ENCODE results near the gene ATP9B.

The ATP9B gene

DNA sequence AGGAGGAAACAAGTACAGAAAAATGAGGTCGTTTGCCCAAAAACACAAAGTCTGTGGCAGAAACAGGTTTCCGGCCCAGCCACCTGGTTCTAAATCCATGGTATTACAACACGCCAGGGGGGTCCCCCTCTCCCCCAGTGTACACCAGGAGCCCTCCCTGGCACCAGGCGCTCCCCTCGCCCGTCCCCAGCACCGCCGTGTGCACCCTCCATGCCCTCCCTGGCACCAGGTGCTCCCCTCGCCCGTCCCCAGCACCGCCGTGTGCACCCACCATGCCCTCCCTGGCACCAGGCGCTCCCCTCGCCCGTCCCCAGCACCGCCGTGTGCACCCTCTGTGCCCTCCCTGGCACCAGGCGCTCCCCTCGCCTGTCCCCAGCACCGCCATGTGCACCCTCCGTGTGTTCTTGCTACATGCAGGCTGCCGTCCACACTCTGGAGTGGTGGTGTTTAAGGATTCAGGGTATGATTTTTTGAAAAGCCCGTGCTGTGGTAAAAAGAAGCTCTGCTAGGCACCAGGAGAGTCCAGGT is 266.7 kb downstream of the ATP9B start:
- H3K36me3 ChIP-seq (ENCODE audit: control insufficient read depth, insufficient read depth, low read length): peaks cover 5% of the 10 kb centered on the region

DNA sequence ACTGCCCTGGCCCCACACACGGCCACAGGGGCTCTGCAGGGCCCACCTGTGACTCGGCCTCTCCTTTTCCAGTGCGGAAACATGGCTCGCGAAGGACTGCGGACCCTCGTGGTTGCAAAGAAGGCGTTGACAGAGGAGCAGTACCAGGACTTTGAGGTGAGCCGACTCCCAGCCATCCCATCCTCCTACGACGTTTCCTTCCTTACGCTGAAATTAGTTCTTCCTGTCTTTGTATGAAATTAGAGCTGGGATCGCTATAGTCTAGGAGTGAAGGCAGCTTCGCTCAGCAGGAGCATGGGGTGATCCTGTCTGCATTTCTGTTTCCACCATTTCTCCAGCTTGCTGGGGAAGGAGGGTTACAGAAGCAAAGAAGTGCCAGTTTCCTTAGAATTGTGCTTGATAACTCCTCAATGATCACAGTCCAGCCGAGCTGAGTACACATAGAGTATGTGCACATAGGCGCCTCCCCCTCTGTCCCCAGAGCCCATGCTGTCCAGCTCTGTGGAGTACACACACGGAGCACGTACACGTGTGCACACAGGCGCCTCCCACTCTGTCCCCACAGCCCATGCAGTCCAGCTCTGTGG is 267.5 kb downstream of the ATP9B start:
- Histone ChIP-seq H3K4me3 (ENCODE audit: low read length) (no peak overlapping the region), H3K4me1 (ENCODE audit: control insufficient read depth, insufficient read depth, low read length) (no peaks in the 10 kb centered on the region), H3K36me3 (ENCODE audit: control insufficient read depth, insufficient read depth, low read length) (peaks cover 5% of the 10 kb centered on the region), H3K27ac (ENCODE audit: low read length) (no peak overlapping the region), H3K27me3 (ENCODE audit: control insufficient read depth, insufficient read depth, low read length) (no peaks in the 10 kb centered on the region), H3K9me3 (ENCODE audit: control insufficient read depth, insufficient read depth, low read length) (no peaks in the 10 kb centered on the region)
- DNase-seq (ENCODE audit: low read depth, low spot score): no peak
- WGBS (ENCODE audit: insufficient coverage, insufficient read length): no CpG with 5 or more reads among the region's 20 CpGs

More for the DNA sequence above, 266.7 kb downstream of the ATP9B start:
- Histone ChIP-seq H3K4me3 (ENCODE audit: low read length) (no peak overlapping the region), H3K27me3 (ENCODE audit: control insufficient read depth, insufficient read depth, low read length) (no peaks in the 10 kb centered on the region), H3K4me1 (ENCODE audit: control insufficient read depth, insufficient read depth, low read length) (no peaks in the 10 kb centered on the region), H3K27ac (ENCODE audit: low read length) (no peak overlapping the region), H3K9me3 (ENCODE audit: control insufficient read depth, insufficient read depth, low read length) (no peaks in the 10 kb centered on the region)
- DNase-seq (ENCODE audit: low read depth, low spot score): no peak
- no CpG with 5 or more reads among the region's 23 CpGs for WGBS (ENCODE audit: insufficient coverage, insufficient read length)

DNA sequence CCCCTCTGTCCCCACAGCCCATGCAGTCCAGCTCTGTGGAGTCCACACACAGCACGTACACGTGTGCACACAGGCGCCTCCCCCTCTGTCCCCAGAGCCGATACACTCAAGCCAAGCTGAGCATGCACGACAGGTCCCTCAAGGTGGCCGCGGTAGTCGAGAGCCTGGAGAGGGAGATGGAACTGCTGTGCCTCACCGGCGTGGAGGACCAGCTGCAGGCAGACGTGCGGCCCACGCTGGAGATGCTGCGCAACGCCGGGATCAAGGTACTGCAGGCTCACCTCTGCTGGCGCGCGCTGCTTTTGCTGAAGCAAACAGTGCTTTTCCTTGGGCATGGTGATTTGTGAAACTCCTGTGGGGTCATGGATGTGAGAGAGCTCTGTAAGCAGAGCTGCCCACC is 268.0 kb downstream of the ATP9B start:
- WGBS (ENCODE audit: insufficient coverage, insufficient read length): no CpG with 5 or more reads among the region's 19 CpGs
- Histone ChIP-seq H3K27me3 (ENCODE audit: control insufficient read depth, insufficient read depth, low read length) (no peaks in the 10 kb centered on the region), H3K4me3 (ENCODE audit: low read length) (no peak overlapping the region), H3K36me3 (ENCODE audit: control insufficient read depth, insufficient read depth, low read length) (peaks cover 5% of the 10 kb centered on the region), H3K9me3 (ENCODE audit: control insufficient read depth, insufficient read depth, low read length) (no peaks in the 10 kb centered on the region), H3K4me1 (ENCODE audit: control insufficient read depth, insufficient read depth, low read length) (no peaks in the 10 kb centered on the region), H3K27ac (ENCODE audit: low read length) (no peak overlapping the region)
- no peak for DNase-seq (ENCODE audit: low read depth, low spot score)

DNA sequence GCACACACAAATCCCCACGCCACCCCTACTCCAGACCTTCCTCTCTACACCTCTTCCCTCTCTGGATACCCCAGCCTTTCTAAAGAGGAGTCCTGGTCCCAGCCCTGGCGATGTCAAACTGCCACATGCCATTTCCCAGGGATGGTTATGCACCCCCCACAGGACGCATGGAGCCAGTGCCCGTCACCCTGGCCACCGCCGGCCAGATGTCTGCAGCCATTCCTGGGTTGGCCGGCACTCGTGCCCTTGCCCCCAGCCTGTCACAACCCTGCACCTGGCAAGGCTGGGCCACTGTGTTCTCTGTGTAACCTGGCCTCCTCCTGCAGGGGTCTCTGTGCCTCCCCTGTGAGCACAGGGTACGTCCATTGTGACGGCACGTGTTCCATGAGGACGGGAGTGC is 268.4 kb downstream of the ATP9B start:
- Histone ChIP-seq H3K4me1 (ENCODE audit: control insufficient read depth, insufficient read depth, low read length) (no peaks in the 10 kb centered on the region), H3K27me3 (ENCODE audit: control insufficient read depth, insufficient read depth, low read length) (no peaks in the 10 kb centered on the region), H3K9me3 (ENCODE audit: control insufficient read depth, insufficient read depth, low read length) (no peaks in the 10 kb centered on the region), H3K27ac (ENCODE audit: low read length) (no peak overlapping the region), H3K4me3 (ENCODE audit: low read length) (no peak overlapping the region), H3K36me3 (ENCODE audit: control insufficient read depth, insufficient read depth, low read length) (peaks cover 5% of the 10 kb centered on the region)
- no CpG with 5 or more reads among the region's 12 CpGs for WGBS (ENCODE audit: insufficient coverage, insufficient read length)
- DNase-seq (ENCODE audit: low read depth, low spot score): no peak

DNA sequence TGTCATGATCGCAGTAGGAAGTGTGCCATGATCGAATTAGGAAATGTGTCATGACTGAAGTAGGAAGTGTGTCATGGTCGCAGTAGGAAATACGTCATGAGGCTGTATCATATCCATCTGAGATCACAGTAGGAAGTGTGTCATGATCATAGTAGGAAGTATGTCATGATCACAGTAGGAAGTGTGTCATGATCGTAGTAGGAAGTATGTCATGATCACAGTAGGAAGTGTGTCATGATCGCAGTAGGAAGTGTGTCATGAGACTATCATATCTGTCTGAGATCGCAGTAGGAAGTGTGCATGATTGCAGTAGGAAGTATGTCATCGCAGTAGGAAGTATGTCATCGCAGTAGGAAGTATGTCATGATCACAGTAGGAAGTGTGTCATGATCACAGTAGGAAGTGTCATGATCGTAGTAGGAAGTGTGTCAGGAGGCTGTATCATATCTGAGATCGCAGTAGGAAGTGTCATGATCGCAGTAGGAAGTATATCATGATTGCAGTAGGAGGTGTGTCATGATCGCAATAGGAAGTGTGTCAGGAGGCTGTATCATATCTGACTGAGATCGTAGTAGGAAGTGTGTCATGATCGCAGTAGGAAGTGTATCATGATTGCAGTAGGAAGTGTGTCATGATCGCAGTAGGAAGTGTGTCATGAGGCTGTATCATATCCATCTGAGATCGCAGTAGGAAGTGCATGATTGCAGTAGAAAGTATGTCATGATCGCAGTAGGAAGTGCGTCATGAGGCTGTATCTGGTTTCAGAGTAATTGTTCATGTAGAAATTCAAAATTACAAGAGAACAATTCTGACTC is 270.1 kb downstream of the ATP9B start:
- no peak for DNase-seq (ENCODE audit: low read depth, low spot score)
- Histone ChIP-seq H3K9me3 (ENCODE audit: control insufficient read depth, insufficient read depth, low read length) (no peaks in the 10 kb centered on the region), H3K4me1 (ENCODE audit: control insufficient read depth, insufficient read depth, low read length) (no peaks in the 10 kb centered on the region), H3K27ac (ENCODE audit: low read length) (no peak overlapping the region), H3K27me3 (ENCODE audit: control insufficient read depth, insufficient read depth, low read length) (no peaks in the 10 kb centered on the region), H3K4me3 (ENCODE audit: low read length) (no peak overlapping the region), H3K36me3 (ENCODE audit: control insufficient read depth, insufficient read depth, low read length) (peaks cover 5% of the 10 kb centered on the region)
- WGBS (ENCODE audit: insufficient coverage, insufficient read length): no CpG with 5 or more reads among the region's 19 CpGs

DNA sequence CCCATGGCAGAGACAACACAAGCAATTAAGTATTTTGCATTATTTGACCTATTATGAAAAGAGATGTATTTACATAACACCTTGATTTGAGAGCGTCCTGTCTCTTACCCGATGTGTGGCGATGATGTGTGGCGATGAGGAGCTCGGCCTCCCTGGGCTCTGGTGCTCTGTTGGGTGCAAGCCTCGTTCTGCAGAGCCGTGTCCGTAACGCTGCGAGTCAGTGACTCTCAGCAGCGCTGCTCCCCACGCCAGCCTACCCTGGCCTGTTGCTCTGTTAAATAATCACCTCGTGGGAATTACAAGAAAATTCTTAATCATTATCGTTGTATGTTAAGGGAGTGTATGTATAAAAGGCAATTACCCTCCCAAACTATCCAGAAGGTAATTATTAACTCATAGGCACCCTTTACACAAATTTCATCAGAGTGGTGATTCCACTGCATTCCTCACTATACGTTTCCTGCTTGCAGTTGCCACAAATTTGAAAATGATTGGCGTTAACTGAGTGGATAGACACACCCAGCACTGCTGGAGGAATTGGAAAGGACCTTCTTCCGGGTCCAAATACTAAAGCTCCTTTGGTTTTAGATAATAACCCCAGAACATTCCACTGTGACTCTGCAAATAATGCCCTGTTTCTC is 274.5 kb downstream of the ATP9B start:
- Histone ChIP-seq H3K4me1 (ENCODE audit: control insufficient read depth, insufficient read depth, low read length) (no peaks in the 10 kb centered on the region), H3K9me3 (ENCODE audit: control insufficient read depth, insufficient read depth, low read length) (no peaks in the 10 kb centered on the region), H3K27me3 (ENCODE audit: control insufficient read depth, insufficient read depth, low read length) (no peaks in the 10 kb centered on the region), H3K4me3 (ENCODE audit: low read length) (no peak overlapping the region), H3K27ac (ENCODE audit: low read length) (no peak overlapping the region), H3K36me3 (ENCODE audit: control insufficient read depth, insufficient read depth, low read length) (peaks cover 7% of the 10 kb centered on the region)
- WGBS (ENCODE audit: insufficient coverage, insufficient read length): no CpG with 5 or more reads among the region's 17 CpGs
- DNase-seq (ENCODE audit: low read depth, low spot score): no peak

DNA sequence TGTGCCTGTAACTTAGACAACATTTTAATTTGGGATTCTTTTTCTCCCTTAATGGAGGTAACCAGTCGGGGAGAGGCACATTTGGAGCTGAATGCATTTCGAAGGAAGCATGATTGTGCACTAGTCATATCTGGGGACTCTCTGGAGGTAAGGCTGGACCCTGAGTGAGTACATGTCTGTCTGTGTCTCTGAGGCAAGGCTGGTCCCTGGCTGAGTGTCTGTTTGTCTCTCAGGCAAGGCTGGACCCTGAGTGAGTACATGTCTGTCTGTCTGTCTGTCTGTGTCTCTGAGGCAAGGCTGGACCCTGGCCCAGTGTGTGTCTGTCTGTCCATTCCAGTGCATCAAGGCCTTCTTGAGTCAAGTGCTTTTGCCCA is 275.0 kb downstream of the ATP9B start:
- H3K27me3 ChIP-seq (ENCODE audit: control insufficient read depth, insufficient read depth, low read length): no peaks in the 10 kb centered on the region
- H3K27ac ChIP-seq (ENCODE audit: low read length): no peak overlapping the region
- DNase-seq (ENCODE audit: low read depth, low spot score): no peak
- no peak overlapping the region for H3K4me3 ChIP-seq (ENCODE audit: low read length)
- H3K9me3 ChIP-seq (ENCODE audit: control insufficient read depth, insufficient read depth, low read length): no peaks in the 10 kb centered on the region
- no peaks in the 10 kb centered on the region for H3K4me1 ChIP-seq (ENCODE audit: control insufficient read depth, insufficient read depth, low read length)
- H3K36me3 ChIP-seq (ENCODE audit: control insufficient read depth, insufficient read depth, low read length): peaks cover 7% of the 10 kb centered on the region
- WGBS (ENCODE audit: insufficient coverage, insufficient read length): no CpG with 5 or more reads among the region's 2 CpGs

DNA sequence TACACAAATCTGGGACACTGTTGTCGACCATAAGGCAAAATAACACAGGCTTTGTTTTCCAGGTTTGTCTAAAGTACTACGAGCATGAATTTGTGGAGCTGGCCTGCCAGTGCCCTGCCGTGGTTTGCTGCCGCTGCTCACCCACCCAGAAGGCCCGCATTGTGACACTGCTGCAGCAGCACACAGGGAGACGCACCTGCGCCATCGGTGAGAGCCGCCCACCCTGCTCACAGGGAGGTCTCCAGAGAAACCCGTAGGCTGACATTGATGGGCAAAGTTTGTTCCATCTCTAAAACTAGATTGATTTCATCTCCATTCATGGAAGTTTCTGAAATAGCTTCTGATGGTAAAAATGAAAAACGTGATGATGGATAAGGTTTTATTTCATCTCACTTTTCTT is 276.2 kb downstream of the ATP9B start:
- no peaks in the 10 kb centered on the region for H3K9me3 ChIP-seq (ENCODE audit: control insufficient read depth, insufficient read depth, low read length)
- no peaks in the 10 kb centered on the region for H3K4me1 ChIP-seq (ENCODE audit: control insufficient read depth, insufficient read depth, low read length)
- H3K4me3 ChIP-seq (ENCODE audit: low read length): no peak overlapping the region
- H3K27ac ChIP-seq (ENCODE audit: low read length): no peak overlapping the region
- DNase-seq (ENCODE audit: low read depth, low spot score): no peak
- H3K36me3 ChIP-seq (ENCODE audit: control insufficient read depth, insufficient read depth, low read length): peaks cover 7% of the 10 kb centered on the region
- no peaks in the 10 kb centered on the region for H3K27me3 ChIP-seq (ENCODE audit: control insufficient read depth, insufficient read depth, low read length)
- WGBS (ENCODE audit: insufficient coverage, insufficient read length): no CpG with 5 or more reads among the region's 11 CpGs

DNA sequence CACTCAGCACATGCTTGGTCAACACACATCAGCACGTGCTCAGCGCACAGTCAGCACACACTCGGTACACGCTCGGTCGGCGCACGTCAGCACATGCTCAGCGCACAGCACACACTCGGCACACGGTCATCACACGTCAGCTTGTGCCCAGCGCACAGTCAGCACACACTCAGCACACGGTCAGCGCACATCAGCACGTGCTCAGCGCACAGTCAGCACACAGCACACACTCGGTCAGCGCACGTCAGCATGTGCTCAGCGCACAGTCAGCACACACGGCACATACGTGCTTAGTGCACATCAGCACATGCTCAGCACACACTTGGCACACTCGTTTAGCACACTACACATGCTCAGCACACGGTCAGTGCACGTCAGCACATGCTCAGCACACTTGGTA is 276.8 kb downstream of the ATP9B start:
- H3K4me1 ChIP-seq (ENCODE audit: control insufficient read depth, insufficient read depth, low read length): no peaks in the 10 kb centered on the region
- DNase-seq (ENCODE audit: low read depth, low spot score): no peak
- peaks cover 7% of the 10 kb centered on the region for H3K36me3 ChIP-seq (ENCODE audit: control insufficient read depth, insufficient read depth, low read length)
- H3K4me3 ChIP-seq (ENCODE audit: low read length): no peak overlapping the region
- no peaks in the 10 kb centered on the region for H3K27me3 ChIP-seq (ENCODE audit: control insufficient read depth, insufficient read depth, low read length)
- WGBS (ENCODE audit: insufficient coverage, insufficient read length): no CpG with 5 or more reads among the region's 26 CpGs
- H3K9me3 ChIP-seq (ENCODE audit: control insufficient read depth, insufficient read depth, low read length): no peaks in the 10 kb centered on the region
- H3K27ac ChIP-seq (ENCODE audit: low read length): no peak overlapping the region

DNA sequence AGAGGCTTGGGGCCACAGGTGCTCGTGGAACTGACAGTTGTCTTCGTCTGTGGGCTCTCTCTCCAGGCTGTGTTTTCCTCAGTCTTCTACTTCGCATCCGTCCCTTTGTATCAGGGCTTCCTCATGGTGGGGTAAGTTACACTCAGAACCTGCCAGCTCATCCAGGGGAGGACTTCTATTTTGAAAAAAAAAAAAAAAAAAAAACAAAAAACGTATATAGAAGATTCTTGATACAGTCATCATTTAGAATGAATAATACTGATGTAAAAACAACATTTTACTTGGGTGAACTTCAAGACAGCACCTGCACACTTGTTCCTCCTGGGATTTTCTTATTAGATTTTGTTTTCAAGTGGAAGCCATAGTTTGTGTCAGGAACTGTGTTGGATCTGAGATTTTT is 278.9 kb downstream of the ATP9B start:
- no CpG with 5 or more reads among the region's 5 CpGs for WGBS (ENCODE audit: insufficient coverage, insufficient read length)
- H3K36me3 ChIP-seq (ENCODE audit: control insufficient read depth, insufficient read depth, low read length): peaks cover 7% of the 10 kb centered on the region
- H3K9me3 ChIP-seq (ENCODE audit: control insufficient read depth, insufficient read depth, low read length): no peaks in the 10 kb centered on the region
- H3K4me1 ChIP-seq (ENCODE audit: control insufficient read depth, insufficient read depth, low read length): no peaks in the 10 kb centered on the region
- H3K27me3 ChIP-seq (ENCODE audit: control insufficient read depth, insufficient read depth, low read length): no peaks in the 10 kb centered on the region
- H3K27ac ChIP-seq (ENCODE audit: low read length): no peak overlapping the region
- no peak for DNase-seq (ENCODE audit: low read depth, low spot score)
- H3K4me3 ChIP-seq (ENCODE audit: low read length): no peak overlapping the region

All from iPS DF 6.9 (cell line).